ENCODE measurements around the gene SNTB2.
"Not testable (repeated sequence)": the region's sequence is repeated elsewhere in the genome, so short reads cannot be mapped to it uniquely, and the experiment has no call there.

Gene SNTB2

GRCh38 chr16:69186642-69187445, at the start of gene SNTB2:
Gene SNTB2, plus strand, starts transcription at chr16:69187164. Its CDS starts 3 bp downstream, at chr16:69187167.
- in situ Hi-C loops (cut with HindIII; ENCODE audit: low sequenced_read_pairs), result no loop called here
- no peak for DNase-seq (ENCODE audit: low read depth)

GRCh38 chr16:69138608-69139007, 48.4 kb upstream of the SNTB2 start:
- no peak for DNase-seq (ENCODE audit: low read depth)
- H3K4me3 ChIP-seq (ENCODE audit: low read depth, low read length), result no peak overlapping the region
- in situ Hi-C loops (cut with HindIII; ENCODE audit: low sequenced_read_pairs), result no loop called here
- TF ChIP-seq CTCF (IDR thresholded peaks at IDR 0.05; ENCODE audit: low read depth, low read length, missing control alignments), result no peak

More at GRCh38 chr16:69186642-69187445, at the start of gene SNTB2:
- peak within 1 kb of the TSS; percentile 80 for H3K4me3 ChIP-seq (ENCODE audit: low read depth, low read length)
- no peak for TF ChIP-seq CTCF (IDR thresholded peaks at IDR 0.05; ENCODE audit: low read depth, low read length, missing control alignments)

- DNase-seq (ENCODE audit: low read depth); in situ Hi-C loops (cut with HindIII; ENCODE audit: low sequenced_read_pairs); H3K4me3 ChIP-seq (ENCODE audit: low read depth, low read length): not testable (repeated sequence)
These were observed 47.5 kb upstream of the SNTB2 start for GRCh38 chr16:69139464-69139863.

GRCh38 chr16:69141014-69141413, 46.0 kb upstream of the SNTB2 start:
- in situ Hi-C loops (cut with HindIII; ENCODE audit: low sequenced_read_pairs), result no loop called here
- TF ChIP-seq CTCF (IDR thresholded peaks at IDR 0.05; ENCODE audit: low read depth, low read length, missing control alignments), result no peak
- DNase-seq (ENCODE audit: low read depth), result no peak
- no peak overlapping the region for H3K4me3 ChIP-seq (ENCODE audit: low read depth, low read length)

- TF ChIP-seq CTCF (IDR thresholded peaks at IDR 0.05; ENCODE audit: low read depth, low read length, missing control alignments), result no peak
- H3K4me3 ChIP-seq (ENCODE audit: low read depth, low read length), result no peak overlapping the region
- no peak for DNase-seq (ENCODE audit: low read depth)
- in situ Hi-C loops (cut with HindIII; ENCODE audit: low sequenced_read_pairs), result no loop called here
These were observed 45.0 kb upstream of the SNTB2 start for GRCh38 chr16:69141936-69142335.

GRCh38 chr16:69143116-69143515, 43.8 kb upstream of the SNTB2 start:
- in situ Hi-C loops (cut with HindIII; ENCODE audit: low sequenced_read_pairs), result no loop called here
- TF ChIP-seq CTCF (IDR thresholded peaks at IDR 0.05; ENCODE audit: low read depth, low read length, missing control alignments), result no peak
- DNase-seq (ENCODE audit: low read depth), result no peak
- H3K4me3 ChIP-seq (ENCODE audit: low read depth, low read length), result no peak overlapping the region

- no peak for DNase-seq (ENCODE audit: low read depth)
- TF ChIP-seq CTCF (IDR thresholded peaks at IDR 0.05; ENCODE audit: low read depth, low read length, missing control alignments), result no peak
- in situ Hi-C loops (cut with HindIII; ENCODE audit: low sequenced_read_pairs), result no loop called here
- no peak overlapping the region for H3K4me3 ChIP-seq (ENCODE audit: low read depth, low read length)
These were observed 41.3 kb upstream of the SNTB2 start for GRCh38 chr16:69145658-69146057.

- in situ Hi-C loops (cut with HindIII; ENCODE audit: low sequenced_read_pairs); DNase-seq (ENCODE audit: low read depth); H3K4me3 ChIP-seq (ENCODE audit: low read depth, low read length): not testable (repeated sequence)
These were observed 37.3 kb upstream of the SNTB2 start for GRCh38 chr16:69149621-69150020.

All from astrocyte of the cerebellum (primary cell).